Activated CD8-positive, alpha-beta memory T cell treated with anti-CD3 and anti-CD28 coated beads, Interleukin-2, amount 10 ng/mL, durations not matched to agents 7 days and 5 days (primary cell): ENCODE data around the gene RELB. TPM values are rescaled to one million over a fixed set of nuclear protein-coding genes. Genes with fewer than 3 reads are reported as not detected.
"Not testable (repeated sequence)": the region's sequence is repeated elsewhere in the genome, so short reads cannot be mapped to it uniquely, and the experiment has no call there.

ENCODE experiments used
- ATAC-seq: fragments of 150-1000 bp; cut with Tn5 transposase; one replicate; pipeline ENCODE4 v1.10.0; 2021; ENCODE audit warnings: moderate library complexity
- CTCF ChIA-PET: fragments of 350-600 bp; sonication (Branson Sonifier 250); formaldehyde crosslinking; loops from one replicate; lab custom pipeline; 2021; ENCODE audit warnings: antibody characterized with exemption; lab: Charles Lee
- DNase-seq: peaks from one replicate; pipeline ENCODE4 v3.0.0-alpha.2; 2020
- H3K27ac Mint-ChIP-seq: one replicate; pipeline ENCODE4 v1.8.0; 2021; ENCODE audit warnings: mild to moderate bottlenecking, mixed read lengths
- H3K27me3 Mint-ChIP-seq: one replicate; pipeline ENCODE4 v1.8.0; 2021; ENCODE audit warnings: mixed read lengths
- H3K36me3 Mint-ChIP-seq: one replicate; pipeline ENCODE4 v1.8.0; 2021; ENCODE audit warnings: mild to moderate bottlenecking, mixed read lengths
- H3K4me1 Mint-ChIP-seq: one replicate; pipeline ENCODE4 v1.8.0; 2021; ENCODE audit warnings: mixed read lengths
- H3K4me3 Mint-ChIP-seq: one replicate; pipeline ENCODE4 v1.8.0; 2021; ENCODE audit warnings: mild to moderate bottlenecking, moderate library complexity, mixed read lengths
- H3K9me3 Mint-ChIP-seq: one replicate; pipeline ENCODE4 v1.8.0; 2022; ENCODE audit warnings: low read depth, mixed read lengths
- total RNA-seq, 2 experiments: library from RNA; stranded (reverse); gene quantifications; one replicate each; pipeline ENCODE4 v1.2.3, GENCODE V29; 2021

The RELB gene
- total RNA-seq, 2 experiments from 2014 or later = 22.4 to 58.8 TPM

- no peak for DNase-seq
- no peak overlapping the region for H3K4me3 Mint-ChIP-seq
- no peak for ATAC-seq
- no peaks in the 10 kb centered on the region for H3K27me3 Mint-ChIP-seq
- CTCF ChIA-PET = interaction anchor here (0.7 kb wide), 1 partner anchor 90 kb away, joined by 3 read pairs; no protein-coding TSS in a partner anchor
- H3K4me1 Mint-ChIP-seq = no peaks in the 10 kb centered on the region
- H3K9me3 Mint-ChIP-seq = no peaks in the 10 kb centered on the region
- H3K27ac Mint-ChIP-seq = no peak overlapping the region
- peaks cover 13% of the 10 kb centered on the region for H3K36me3 Mint-ChIP-seq
These were observed 31.8 kb upstream of the RELB start for GRCh38 chr19:44969437-44969836.

- peaks cover 13% of the 10 kb centered on the region for H3K36me3 Mint-ChIP-seq
- not testable (repeated sequence) for H3K27ac Mint-ChIP-seq, DNase-seq, H3K9me3 Mint-ChIP-seq, H3K4me3 Mint-ChIP-seq, H3K27me3 Mint-ChIP-seq, ATAC-seq, H3K4me1 Mint-ChIP-seq
- CTCF ChIA-PET = interaction anchor here (0.7 kb wide), 2 partner anchors 33 to 1408 kb away, joined by 3 read pairs; no protein-coding TSS in a partner anchor
These were observed 29.8 kb upstream of the RELB start for GRCh38 chr19:44971451-44971850.

GRCh38 chr19:44972802-44973201, 28.5 kb upstream of the RELB start:
- CTCF ChIA-PET = no interaction called here
- ATAC-seq = no peak

GRCh38 chr19:44973982-44974735, 27.1 kb upstream of the RELB start:
- no peaks in the 10 kb centered on the region for H3K4me1 Mint-ChIP-seq
- DNase-seq = no peak
- H3K4me3 Mint-ChIP-seq = no peak overlapping the region
- no peak for ATAC-seq
- no peak overlapping the region for H3K27ac Mint-ChIP-seq
- peaks cover 15% of the 10 kb centered on the region for H3K36me3 Mint-ChIP-seq
- H3K27me3 Mint-ChIP-seq = no peaks in the 10 kb centered on the region
- H3K9me3 Mint-ChIP-seq = no peaks in the 10 kb centered on the region
- CTCF ChIA-PET = no interaction called here

More at GRCh38 chr19:44972802-44973201, 28.5 kb upstream of the RELB start:
- no peak for DNase-seq
- Mint-ChIP-seq H3K4me1 (no peaks in the 10 kb centered on the region), H3K27ac (no peak overlapping the region), H3K9me3 (no peaks in the 10 kb centered on the region), H3K27me3 (no peaks in the 10 kb centered on the region), H3K4me3 (no peak overlapping the region), H3K36me3 (peaks cover 16% of the 10 kb centered on the region)

GRCh38 chr19:44974857-44975256, 26.4 kb upstream of the RELB start:
- ATAC-seq = no peak
- DNase-seq = no peak
- H3K4me1 Mint-ChIP-seq = no peaks in the 10 kb centered on the region
- no peak overlapping the region for H3K27ac Mint-ChIP-seq
- peaks cover 14% of the 10 kb centered on the region for H3K36me3 Mint-ChIP-seq
- H3K27me3 Mint-ChIP-seq = no peaks in the 10 kb centered on the region
- CTCF ChIA-PET = no interaction called here
- H3K4me3 Mint-ChIP-seq = no peak overlapping the region
- no peaks in the 10 kb centered on the region for H3K9me3 Mint-ChIP-seq

- H3K4me3 Mint-ChIP-seq = no peak overlapping the region
- no peaks in the 10 kb centered on the region for H3K4me1 Mint-ChIP-seq
- peaks cover 14% of the 10 kb centered on the region for H3K36me3 Mint-ChIP-seq
- no peaks in the 10 kb centered on the region for H3K9me3 Mint-ChIP-seq
- DNase-seq (no peak), ATAC-seq (no peak)
- CTCF ChIA-PET = no interaction called here
- H3K27ac Mint-ChIP-seq = no peak overlapping the region
- H3K27me3 Mint-ChIP-seq = no peaks in the 10 kb centered on the region
These were observed 25.8 kb upstream of the RELB start for GRCh38 chr19:44975444-44975843.

- no peaks in the 10 kb centered on the region for H3K27me3 Mint-ChIP-seq
- H3K4me3 Mint-ChIP-seq = no peak overlapping the region
- ATAC-seq = no peak
- DNase-seq = no peak
- H3K4me1 Mint-ChIP-seq = peaks cover 4% of the 10 kb centered on the region
- CTCF ChIA-PET = interaction anchor here (2.0 kb wide), 1 partner anchor 75 kb away, joined by 5 read pairs; no protein-coding TSS in a partner anchor
- peak overlapping the region; percentile 34 for H3K27ac Mint-ChIP-seq
- peaks cover 4% of the 10 kb centered on the region for H3K36me3 Mint-ChIP-seq
- H3K9me3 Mint-ChIP-seq = no peaks in the 10 kb centered on the region
These were observed 17.3 kb upstream of the RELB start for GRCh38 chr19:44984005-44984404.

- H3K36me3 Mint-ChIP-seq = peaks cover 2% of the 10 kb centered on the region
- H3K27ac Mint-ChIP-seq = no peak overlapping the region
- no peaks in the 10 kb centered on the region for H3K27me3 Mint-ChIP-seq
- peaks cover 4% of the 10 kb centered on the region for H3K4me1 Mint-ChIP-seq
- no peak for DNase-seq
- no peak overlapping the region for H3K4me3 Mint-ChIP-seq
- ATAC-seq = no peak
- CTCF ChIA-PET = interaction anchor here (2.0 kb wide), 1 partner anchor 74 kb away, joined by 5 read pairs; no protein-coding TSS in a partner anchor
- H3K9me3 Mint-ChIP-seq = no peaks in the 10 kb centered on the region
These were observed 15.8 kb upstream of the RELB start for GRCh38 chr19:44985445-44985844.

GRCh38 chr19:44986389-44986788, 14.9 kb upstream of the RELB start:
- no peak for ATAC-seq

GRCh38 chr19:44987148-44987675, 14.1 kb upstream of the RELB start:
- CTCF ChIA-PET = interaction anchor here (0.6 to 1.7 kb wide), 2 partner anchors 71 to 72 kb away, joined by 6 to 7 read pairs; no protein-coding TSS in a partner anchor
- no peaks in the 10 kb centered on the region for H3K27me3 Mint-ChIP-seq

More at GRCh38 chr19:44986389-44986788, 14.9 kb upstream of the RELB start:
- Mint-ChIP-seq H3K27ac (no peak overlapping the region), H3K27me3 (no peaks in the 10 kb centered on the region), H3K4me1 (peaks cover 4% of the 10 kb centered on the region), H3K4me3 (no peak overlapping the region), H3K9me3 (no peaks in the 10 kb centered on the region), H3K36me3 (peaks cover 2% of the 10 kb centered on the region)
- DNase-seq = no peak
- CTCF ChIA-PET = interaction anchor here (0.6 to 1.7 kb wide), 2 partner anchors 70 to 73 kb away, joined by 6 to 7 read pairs; no protein-coding TSS in a partner anchor

GRCh38 chr19:44988273-44988672, 13.0 kb upstream of the RELB start:
- CTCF ChIA-PET = interaction anchor here (1.0 to 2.7 kb wide), 5 partner anchors 11 to 133 kb away, joined by 3 to 13 read pairs (median 6); no protein-coding TSS in a partner anchor
- DNase-seq (no peak), ATAC-seq (no peak)
- H3K36me3 Mint-ChIP-seq = peaks cover 2% of the 10 kb centered on the region
- no peaks in the 10 kb centered on the region for H3K9me3 Mint-ChIP-seq
- no peak overlapping the region for H3K4me3 Mint-ChIP-seq
- no peaks in the 10 kb centered on the region for H3K27me3 Mint-ChIP-seq
- H3K4me1 Mint-ChIP-seq = peaks cover 4% of the 10 kb centered on the region
- H3K27ac Mint-ChIP-seq = no peak overlapping the region

More at GRCh38 chr19:44987148-44987675, 14.1 kb upstream of the RELB start:
- no peak for ATAC-seq
- DNase-seq = no peak
- Mint-ChIP-seq H3K36me3 (peaks cover 2% of the 10 kb centered on the region), H3K4me1 (peaks cover 4% of the 10 kb centered on the region), H3K4me3 (no peak overlapping the region), H3K9me3 (no peaks in the 10 kb centered on the region), H3K27ac (no peak overlapping the region)

- Mint-ChIP-seq H3K4me3 (no peak overlapping the region), H3K27ac (no peak overlapping the region), H3K36me3 (peaks cover 2% of the 10 kb centered on the region), H3K4me1 (peaks cover 4% of the 10 kb centered on the region), H3K27me3 (no peaks in the 10 kb centered on the region), H3K9me3 (no peaks in the 10 kb centered on the region)
- CTCF ChIA-PET = interaction anchor here (0.8 to 2.7 kb wide), 9 partner anchors 11 to 366 kb away, joined by 3 to 13 read pairs (median 3); no protein-coding TSS in a partner anchor
- ATAC-seq (peak; percentile 88), DNase-seq (peak; percentile 75)
These were observed 12.2 kb upstream of the RELB start for GRCh38 chr19:44988896-44989556.

GRCh38 chr19:44990459-44990858, 10.8 kb upstream of the RELB start:
- H3K27ac Mint-ChIP-seq = no peak overlapping the region
- peaks cover 2% of the 10 kb centered on the region for H3K36me3 Mint-ChIP-seq
- no peaks in the 10 kb centered on the region for H3K9me3 Mint-ChIP-seq
- H3K27me3 Mint-ChIP-seq = no peaks in the 10 kb centered on the region
- no peak for ATAC-seq
- H3K4me1 Mint-ChIP-seq = no peaks in the 10 kb centered on the region
- H3K4me3 Mint-ChIP-seq = no peak overlapping the region
- no peak for DNase-seq
- CTCF ChIA-PET = interaction anchor here (0.8 to 2.7 kb wide), 4 partner anchors 11 to 73 kb away, joined by 3 to 13 read pairs (median 4); partner anchors contain the start of gene RELB
